GM19455 (cell line): ENCODE measurements around the gene PIANP.
A peak's percentile ranks its signal among the peaks of the same experiment; 100 is the strongest.

Experiments used
- ATAC-seq: cut with Tn5 transposase; IDR thresholded peaks from one replicate; pipeline ENCODE4 v1.9.1; 2021; ENCODE audit not compliant: unreplicated experiment

PIANP gene

GRCh38 chr12:6672143-6672542 lies 28.5 kb downstream of the PIANP start:
- no peak for ATAC-seq

- ATAC-seq: no peak
Observed at GRCh38 chr12:6667559-6668210, 32.9 kb downstream of the PIANP start.

- ATAC-seq: no peak
Observed at GRCh38 chr12:6666211-6666610, 34.4 kb downstream of the PIANP start.

DNA sequence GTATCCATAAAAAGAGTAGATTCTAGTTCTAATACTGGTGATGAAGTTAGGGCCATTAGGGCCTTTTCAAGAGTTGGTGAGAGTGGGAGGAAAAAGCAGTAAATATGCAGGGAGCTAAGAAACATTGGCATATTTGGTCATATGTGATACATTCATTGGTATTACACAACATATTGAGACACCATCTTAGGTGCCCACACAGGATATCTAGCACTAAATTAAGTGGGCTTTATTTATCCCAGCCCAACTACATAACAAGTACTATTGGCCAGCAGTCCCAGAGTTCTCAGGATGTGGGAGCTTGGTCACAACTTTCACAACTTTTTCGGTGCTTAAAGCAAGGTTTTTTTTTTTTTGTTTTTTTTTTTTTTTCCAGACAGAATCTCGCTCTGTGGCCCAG lies 35.7 kb downstream of the PIANP start:
- ATAC-seq: no peak

GRCh38 chr12:6662906-6663742 lies 37.5 kb downstream of the PIANP start, which contains the start of gene ING4:
ING4 (minus strand) TSS chr12:6663119; CDS start chr12:6663101, 18 bp downstream.
- peak; percentile 95 for ATAC-seq

DNA sequence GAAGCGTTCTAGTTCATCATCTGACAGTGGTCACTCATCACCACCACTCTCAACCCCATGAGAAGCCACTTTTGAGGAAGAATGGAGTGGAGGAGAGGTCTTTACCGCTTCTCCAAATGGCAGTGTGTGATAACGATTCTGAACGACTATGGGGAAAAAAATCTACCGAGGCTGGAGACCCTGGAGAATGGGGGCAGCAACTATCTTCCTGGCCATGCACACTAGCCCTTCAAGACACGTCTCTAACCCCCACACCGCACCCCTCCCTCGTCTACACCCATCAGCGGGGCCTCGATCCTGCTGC lies 38.1 kb downstream of the PIANP start:
- ATAC-seq: peak; percentile 22

GRCh38 chr12:6653987-6654386 lies 46.6 kb downstream of the PIANP start:
- no peak for ATAC-seq

DNA sequence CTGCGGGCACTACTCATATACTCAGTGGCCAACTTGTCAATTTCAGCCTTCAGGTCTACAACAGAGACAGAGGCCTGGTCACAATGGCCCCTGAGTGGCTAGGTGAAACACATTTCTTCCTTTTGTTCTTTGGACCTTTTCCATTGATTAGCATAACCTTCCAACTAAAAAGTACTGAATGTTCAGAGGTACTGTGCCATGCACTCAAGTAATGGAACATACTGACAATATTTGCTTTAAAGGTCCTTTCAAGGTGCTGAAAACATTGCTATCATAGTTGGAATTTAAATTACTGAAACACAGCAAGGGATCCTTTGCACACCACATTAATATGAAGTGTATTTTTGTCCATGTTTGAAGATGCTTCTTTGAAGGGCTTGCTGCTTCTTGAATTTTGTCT lies 47.3 kb downstream of the PIANP start:
- ATAC-seq: no peak

- no peak for ATAC-seq
Observed at GRCh38 chr12:6652391-6652790, 48.2 kb downstream of the PIANP start.

GRCh38 chr12:6650832-6651231 lies 49.8 kb downstream of the PIANP start:
- ATAC-seq: no peak

- ATAC-seq: no peak
Observed at GRCh38 chr12:6647083-6647604, 53.5 kb downstream of the PIANP start, which contains the start of gene ACRBP. ACRBP (minus strand) TSS chr12:6647432; CDS start chr12:6647366, 66 bp downstream.

GRCh38 chr12:6646276-6647082 lies 54.1 kb downstream of the PIANP start:
- no peak for ATAC-seq

DNA sequence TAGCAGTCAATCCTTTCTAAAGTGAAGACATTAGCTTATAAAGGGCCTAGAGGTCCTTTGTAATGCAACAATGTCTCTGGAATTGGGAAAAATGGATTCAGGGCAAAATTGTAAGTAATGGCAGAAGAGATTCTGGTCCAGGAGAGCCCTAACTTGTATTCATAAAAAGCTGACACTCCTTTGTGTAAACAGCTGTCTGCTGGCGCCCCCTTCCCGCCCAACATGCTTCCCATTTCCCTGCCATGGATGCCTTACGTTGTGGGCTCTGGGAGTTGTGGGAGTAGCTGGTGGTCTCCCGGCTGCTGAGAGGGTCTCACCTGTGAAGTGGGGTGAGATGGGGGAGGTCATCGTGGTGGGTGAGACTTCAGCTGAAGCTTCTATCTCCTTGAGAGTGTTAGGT lies 55.7 kb downstream of the PIANP start:
- ATAC-seq: no peak

DNA sequence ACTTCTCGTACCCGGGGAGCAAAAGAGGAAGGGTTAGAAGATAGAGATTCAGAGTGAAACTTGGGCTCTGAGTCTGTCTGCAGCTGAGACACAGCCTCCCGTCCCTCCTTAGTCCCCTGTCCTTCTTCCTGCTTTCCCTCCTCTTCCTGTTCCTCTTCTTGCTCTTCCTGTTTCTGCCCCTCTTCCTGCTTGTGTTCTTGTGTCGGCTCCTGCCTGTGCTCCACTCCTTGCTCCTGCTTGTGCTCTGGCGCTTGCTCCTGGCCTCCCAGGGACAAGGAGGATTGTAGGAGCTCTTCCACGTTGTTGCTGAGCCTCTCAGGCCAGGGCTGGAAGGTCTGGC lies 56.4 kb downstream of the PIANP start:
- no peak for ATAC-seq
